Heart left ventricle (tissue), 13 donors: ENCODE data around the gene LRG1.

Experiments
- POLR2A ChIP-seq, 2 donors: fragments of 450-650 bp; IDR thresholded peaks; one replicate each; pipeline ENCODE4 v1.6.1; 2017; ENCODE audit warnings: antibody characterized with exemption in 2 of 2, mild to moderate bottlenecking in 2 of 2, moderate library complexity in 2 of 2
- TF ChIP-seq, protein P1 (sequence below), 12 donors: fragments of 200-600 bp; sonication (generic) in 4 of 12; IDR thresholded peaks; one replicate each; pipeline versions ENCODE4 v1.5.0 to v1.8.0; 2018 to 2022; ENCODE audit warnings: antibody characterized with exemption in 12 of 12, mild to moderate bottlenecking in 5 of 12
- donor health status: ischemic (EF 13 %, LVEDD 7.1; RV severe dilation, severe dysfunction).
- donor health status: DM: no; HTN: yes; CAD: no.
- donor health status: DM: no; HTN: no; CAD: no.
- donor health status: ischemic (EF 25% LVEDD 6.9; RV normal size, moderate dysfunction).
- donor health status: ischemic (EF 25% LVEDD 5.7; RV mildly dilated, moderate dysfunction).
- donor health status: ischemic (EF 35%, LVEDD 5.7; RV mildly dilated, moderate dysfunction).
- donor health status: nonischemic (EF 11% LVEDD 7.7; RV severe dilation, severe dysfunction).
- donor health status: DM: yes; HTN: yes; CAD: no.
- donor health status: PGD.
- donor health status: ischemic (EF 29% LVEDD 5.4; RV normal size, mild dysfunction).
- donor health status: nonischemic (EF 23%, LVEDD 6.1; RV moderate dilation, normal function).

- no peak for TF ChIP-seq POLR2A (IDR thresholded peaks at IDR 0.05)
- TF ChIP-seq, protein P1, sequence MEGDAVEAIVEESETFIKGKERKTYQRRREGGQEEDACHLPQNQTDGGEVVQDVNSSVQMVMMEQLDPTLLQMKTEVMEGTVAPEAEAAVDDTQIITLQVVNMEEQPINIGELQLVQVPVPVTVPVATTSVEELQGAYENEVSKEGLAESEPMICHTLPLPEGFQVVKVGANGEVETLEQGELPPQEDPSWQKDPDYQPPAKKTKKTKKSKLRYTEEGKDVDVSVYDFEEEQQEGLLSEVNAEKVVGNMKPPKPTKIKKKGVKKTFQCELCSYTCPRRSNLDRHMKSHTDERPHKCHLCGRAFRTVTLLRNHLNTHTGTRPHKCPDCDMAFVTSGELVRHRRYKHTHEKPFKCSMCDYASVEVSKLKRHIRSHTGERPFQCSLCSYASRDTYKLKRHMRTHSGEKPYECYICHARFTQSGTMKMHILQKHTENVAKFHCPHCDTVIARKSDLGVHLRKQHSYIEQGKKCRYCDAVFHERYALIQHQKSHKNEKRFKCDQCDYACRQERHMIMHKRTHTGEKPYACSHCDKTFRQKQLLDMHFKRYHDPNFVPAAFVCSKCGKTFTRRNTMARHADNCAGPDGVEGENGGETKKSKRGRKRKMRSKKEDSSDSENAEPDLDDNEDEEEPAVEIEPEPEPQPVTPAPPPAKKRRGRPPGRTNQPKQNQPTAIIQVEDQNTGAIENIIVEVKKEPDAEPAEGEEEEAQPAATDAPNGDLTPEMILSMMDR (IDR thresholded peaks at IDR 0.05) = peak; percentile 50 to 73 (median 66)
Measured at GRCh38 chr19:4576016-4576933, 36.4 kb upstream of the LRG1 start.
